KOPT-K1 (cell line): Measurements from ENCODE around the gene GORASP2.

Experiments used
- H3K27ac ChIP-seq: fragments of 200-600 bp; sonication (generic); 2 replicates; pipeline ENCODE4 v1.5.1; 2016; ENCODE audit warnings: antibody characterized with exemption, mild to moderate bottlenecking, low read depth, low read length; ENCODE audit not compliant: poor library complexity, severe bottlenecking
- H3K36me3 ChIP-seq: fragments of 200-600 bp; sonication (generic); 2 replicates; pipeline ENCODE4 v1.5.1; 2017; ENCODE audit warnings: antibody characterized with exemption, mild to moderate bottlenecking, low read length, moderate library complexity; ENCODE audit not compliant: insufficient read depth
- H3K9me3 ChIP-seq: fragments of 200-600 bp; sonication (generic); 2 replicates; pipeline ENCODE4 v1.5.1; 2017; ENCODE audit warnings: antibody characterized with exemption, low read length, mild to moderate bottlenecking; ENCODE audit not compliant: insufficient read depth, poor library complexity, severe bottlenecking

Gene GORASP2

GRCh38 chr2:170932166-170932565 is 3.1 kb downstream of the GORASP2 start:
- no peaks in the 10 kb centered on the region for H3K9me3 ChIP-seq
- peaks cover 58% of the 10 kb centered on the region for H3K36me3 ChIP-seq
- no peak overlapping the region for H3K27ac ChIP-seq

DNA sequence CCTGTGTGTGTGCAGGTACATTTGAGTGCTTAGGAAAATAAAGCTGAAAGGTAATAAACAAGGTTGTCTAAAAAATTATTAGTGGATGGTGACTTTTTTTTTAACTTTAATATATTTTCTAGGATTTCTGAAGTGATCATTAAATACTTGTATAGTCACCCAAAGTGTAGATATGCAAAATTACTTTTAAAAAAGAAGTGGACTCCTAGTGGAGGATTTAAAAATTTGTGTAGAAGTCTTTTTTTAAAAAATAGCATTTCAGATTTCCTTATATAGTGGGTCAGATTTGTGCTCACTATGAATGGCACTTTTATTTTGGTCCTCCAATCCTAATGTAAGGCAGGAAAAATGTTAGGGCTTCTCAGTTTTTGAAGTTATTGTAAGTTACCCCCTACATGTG is 3.9 kb downstream of the GORASP2 start:
- no peak overlapping the region for H3K27ac ChIP-seq
- H3K9me3 ChIP-seq, result no peaks in the 10 kb centered on the region
- peaks cover 65% of the 10 kb centered on the region for H3K36me3 ChIP-seq

DNA sequence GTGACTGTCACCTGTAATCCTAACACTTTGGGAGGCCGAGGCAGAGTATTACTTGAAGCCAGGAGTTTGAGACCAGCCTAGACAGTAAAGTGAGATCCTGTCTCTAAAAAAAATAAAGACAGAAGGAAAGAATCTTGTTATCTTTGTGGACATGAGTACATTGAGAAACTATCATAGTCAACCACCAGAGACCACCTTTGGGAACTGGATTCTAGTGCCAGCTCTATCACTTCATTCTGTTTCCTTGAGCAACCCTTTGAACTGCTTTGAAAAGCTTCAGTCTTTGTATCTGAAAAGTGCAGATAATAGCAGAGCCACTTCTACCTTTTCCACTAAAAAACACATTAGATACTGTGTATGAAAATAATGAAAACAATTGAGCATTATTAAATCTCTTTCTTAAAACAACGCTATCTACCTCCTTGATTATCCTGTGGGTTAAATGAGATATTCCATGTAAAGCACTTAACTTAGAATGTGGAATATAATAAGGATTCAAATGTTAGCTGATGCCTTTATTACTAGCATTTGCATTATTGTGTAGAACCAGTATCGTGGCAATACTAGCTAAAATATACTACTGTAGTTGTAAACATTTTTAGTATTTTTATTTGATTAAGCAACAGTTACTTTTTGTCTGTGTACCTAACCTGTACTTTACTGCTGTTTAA is 8.8 kb downstream of the GORASP2 start:
- H3K27ac ChIP-seq, result no peak overlapping the region
- H3K36me3 ChIP-seq, result peaks cover 94% of the 10 kb centered on the region
- no peaks in the 10 kb centered on the region for H3K9me3 ChIP-seq

DNA sequence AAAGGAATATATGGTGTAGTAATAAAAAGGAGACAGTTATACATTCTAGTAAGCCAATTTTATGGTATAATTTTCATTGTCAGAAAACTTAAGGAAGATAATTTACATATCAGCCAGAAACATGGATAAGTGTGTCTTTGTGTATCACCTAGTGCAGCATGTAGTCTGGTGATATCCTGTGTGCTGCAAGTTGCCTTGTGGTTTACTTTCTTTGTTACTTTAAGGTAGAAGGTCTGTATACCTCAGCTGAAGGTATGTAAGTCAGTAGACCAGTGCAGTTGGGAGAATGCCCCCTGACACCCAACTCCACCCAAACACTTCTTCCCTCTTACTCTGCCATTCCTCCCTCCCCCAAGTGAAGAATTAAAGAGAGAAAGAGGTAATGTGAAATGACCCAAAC is 11.0 kb downstream of the GORASP2 start:
- no peak overlapping the region for H3K27ac ChIP-seq
- no peaks in the 10 kb centered on the region for H3K9me3 ChIP-seq
- H3K36me3 ChIP-seq, result peaks cover 73% of the 10 kb centered on the region

DNA sequence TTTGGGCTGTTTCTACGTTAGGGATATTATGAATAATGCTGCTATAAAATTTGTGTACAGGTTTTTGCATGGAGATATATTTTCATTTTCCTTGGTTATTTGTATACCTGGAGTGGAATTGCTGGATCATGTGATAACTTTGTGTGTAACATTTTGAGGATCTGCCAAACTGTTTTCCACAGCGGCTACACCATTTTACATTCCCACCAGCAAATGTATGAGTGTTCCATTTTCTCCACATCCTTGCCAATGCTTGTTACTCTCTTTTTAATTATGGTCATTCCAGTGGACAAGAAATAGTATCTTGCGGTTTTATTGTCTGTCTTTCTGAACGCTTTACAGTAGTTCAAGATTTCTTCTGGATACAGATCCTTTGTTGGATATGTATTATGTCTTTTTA is 13.6 kb downstream of the GORASP2 start:
- Histone ChIP-seq H3K36me3 (peaks cover 54% of the 10 kb centered on the region), H3K9me3 (no peaks in the 10 kb centered on the region), H3K27ac (no peak overlapping the region)

GRCh38 chr2:170943041-170943440 is 14.0 kb downstream of the GORASP2 start:
- Histone ChIP-seq H3K36me3 (peaks cover 50% of the 10 kb centered on the region), H3K27ac (no peak overlapping the region)

DNA sequence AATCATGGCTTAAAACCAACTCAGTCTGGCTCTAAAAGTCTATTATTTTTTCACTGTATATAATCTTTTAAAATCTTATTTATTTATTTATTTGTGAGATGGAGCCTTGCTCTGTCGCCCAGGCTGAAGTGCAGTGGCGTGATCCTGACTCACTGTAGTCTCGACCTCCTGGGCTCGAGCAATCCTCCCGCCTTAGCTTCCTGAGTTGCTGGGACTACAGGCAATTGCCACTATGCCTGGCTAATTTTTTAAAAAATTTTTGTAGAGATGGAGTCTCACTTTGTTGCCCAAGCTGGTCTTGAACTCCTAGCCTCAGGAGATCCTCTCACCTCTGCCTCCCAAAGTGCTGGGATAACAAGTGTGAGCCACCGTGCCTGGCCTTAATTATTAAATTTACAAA is 14.5 kb downstream of the GORASP2 start:
- Histone ChIP-seq H3K9me3 (no peaks in the 10 kb centered on the region), H3K36me3 (peaks cover 45% of the 10 kb centered on the region)

More at GRCh38 chr2:170943041-170943440, 14.0 kb downstream of the GORASP2 start:
- no peaks in the 10 kb centered on the region for H3K9me3 ChIP-seq

GRCh38 chr2:170944545-170944944 is 15.5 kb downstream of the GORASP2 start:
- Histone ChIP-seq H3K27ac (no peak overlapping the region), H3K9me3 (no peaks in the 10 kb centered on the region), H3K36me3 (peaks cover 46% of the 10 kb centered on the region)

More for the DNA sequence above, 14.5 kb downstream of the GORASP2 start:
- H3K27ac ChIP-seq, result no peak overlapping the region

GRCh38 chr2:170949415-170949814 is 20.4 kb downstream of the GORASP2 start:
- H3K27ac ChIP-seq, result no peak overlapping the region
- H3K9me3 ChIP-seq, result no peaks in the 10 kb centered on the region
- peaks cover 63% of the 10 kb centered on the region for H3K36me3 ChIP-seq

DNA sequence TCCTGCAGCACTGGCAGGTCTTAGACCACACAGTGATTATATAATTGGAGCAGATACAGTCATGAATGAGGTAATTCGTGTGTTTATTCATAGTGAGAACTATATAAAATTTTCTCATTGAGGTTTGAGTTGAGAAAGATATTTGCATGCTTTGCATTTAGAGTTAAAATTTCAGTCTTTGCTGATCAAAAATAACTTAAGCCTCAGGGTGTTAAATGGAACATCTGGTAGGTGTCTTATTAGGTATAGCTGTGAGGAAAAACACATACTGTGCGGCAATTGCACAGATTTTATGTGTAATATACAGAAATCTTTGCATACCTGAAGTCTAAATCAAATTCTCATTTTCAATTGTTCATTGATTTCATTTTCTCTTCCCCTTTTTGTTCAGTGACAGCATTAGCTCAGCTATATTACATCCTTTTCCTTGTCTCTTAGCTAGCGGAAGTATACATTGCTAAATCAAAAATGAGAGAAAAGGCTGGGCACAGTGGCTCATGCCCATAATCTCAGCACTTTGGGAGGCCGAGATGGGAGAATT is 21.2 kb downstream of the GORASP2 start:
- Histone ChIP-seq H3K27ac (no peak overlapping the region), H3K9me3 (no peaks in the 10 kb centered on the region), H3K36me3 (peaks cover 71% of the 10 kb centered on the region)

GRCh38 chr2:170953941-170954340 is 24.9 kb downstream of the GORASP2 start:
- H3K36me3 ChIP-seq, result peaks cover 98% of the 10 kb centered on the region
- H3K9me3 ChIP-seq, result no peaks in the 10 kb centered on the region

DNA sequence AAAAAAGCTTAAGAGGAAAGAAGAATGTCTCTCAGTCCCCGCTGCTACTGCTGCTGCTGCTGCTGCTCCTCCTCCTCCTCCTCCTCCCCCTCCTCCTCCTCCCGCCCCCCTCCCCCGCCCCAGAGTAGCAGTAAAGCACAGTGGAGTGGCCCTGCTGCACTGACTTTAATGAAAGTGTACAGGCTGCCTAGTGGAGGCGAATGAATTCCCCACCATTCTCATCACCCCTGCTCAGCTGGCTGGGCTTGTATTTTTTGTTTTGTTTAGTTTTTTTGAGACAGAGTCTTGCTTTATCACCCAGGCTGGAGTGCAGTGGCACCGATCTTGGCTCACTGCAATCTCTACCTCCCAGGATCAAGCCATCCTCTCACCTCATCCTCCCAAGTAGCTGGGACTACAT is 34.3 kb downstream of the GORASP2 start:
- Histone ChIP-seq H3K9me3 (no peaks in the 10 kb centered on the region), H3K27ac (no peak overlapping the region), H3K36me3 (peaks cover 100% of the 10 kb centered on the region)

More at GRCh38 chr2:170953941-170954340, 24.9 kb downstream of the GORASP2 start:
- no peak overlapping the region for H3K27ac ChIP-seq

DNA sequence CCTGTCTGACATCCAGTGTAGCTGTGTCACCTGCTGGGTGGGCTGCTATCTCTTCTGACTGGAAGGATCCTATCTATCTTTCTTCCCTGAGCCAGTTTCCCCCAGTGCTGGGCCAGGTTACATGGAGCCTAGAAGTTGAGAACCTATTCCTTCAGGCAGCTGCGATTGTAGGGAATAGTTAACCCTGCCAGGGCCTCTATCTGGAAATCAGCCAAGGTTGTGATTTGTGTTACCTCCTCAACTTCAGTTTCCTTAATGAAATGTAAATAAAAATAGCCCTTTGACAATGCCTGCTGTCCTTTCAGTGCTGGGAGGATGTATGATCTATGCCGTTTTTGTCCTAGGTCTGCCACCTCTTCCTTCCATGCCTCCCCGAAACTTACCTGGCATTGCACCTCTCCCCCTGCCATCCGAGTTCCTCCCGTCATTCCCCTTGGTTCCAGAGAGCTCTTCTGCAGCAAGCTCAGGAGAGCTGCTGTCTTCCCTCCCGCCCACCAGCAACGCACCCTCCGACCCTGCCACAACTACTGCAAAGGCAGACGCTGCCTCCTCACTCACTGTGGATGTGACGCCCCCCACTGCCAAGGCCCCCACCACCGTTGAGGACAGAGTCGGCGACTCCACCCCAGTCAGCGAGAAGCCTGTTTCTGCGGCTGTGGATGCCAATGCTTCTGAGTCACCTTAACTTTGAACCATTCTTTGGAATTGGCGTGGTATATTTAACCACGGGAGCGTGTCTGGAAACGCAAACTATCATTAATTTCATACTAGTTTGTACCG is 36.6 kb downstream of the GORASP2 start:
- no peaks in the 10 kb centered on the region for H3K9me3 ChIP-seq
- peaks cover 86% of the 10 kb centered on the region for H3K36me3 ChIP-seq
- no peak overlapping the region for H3K27ac ChIP-seq

DNA sequence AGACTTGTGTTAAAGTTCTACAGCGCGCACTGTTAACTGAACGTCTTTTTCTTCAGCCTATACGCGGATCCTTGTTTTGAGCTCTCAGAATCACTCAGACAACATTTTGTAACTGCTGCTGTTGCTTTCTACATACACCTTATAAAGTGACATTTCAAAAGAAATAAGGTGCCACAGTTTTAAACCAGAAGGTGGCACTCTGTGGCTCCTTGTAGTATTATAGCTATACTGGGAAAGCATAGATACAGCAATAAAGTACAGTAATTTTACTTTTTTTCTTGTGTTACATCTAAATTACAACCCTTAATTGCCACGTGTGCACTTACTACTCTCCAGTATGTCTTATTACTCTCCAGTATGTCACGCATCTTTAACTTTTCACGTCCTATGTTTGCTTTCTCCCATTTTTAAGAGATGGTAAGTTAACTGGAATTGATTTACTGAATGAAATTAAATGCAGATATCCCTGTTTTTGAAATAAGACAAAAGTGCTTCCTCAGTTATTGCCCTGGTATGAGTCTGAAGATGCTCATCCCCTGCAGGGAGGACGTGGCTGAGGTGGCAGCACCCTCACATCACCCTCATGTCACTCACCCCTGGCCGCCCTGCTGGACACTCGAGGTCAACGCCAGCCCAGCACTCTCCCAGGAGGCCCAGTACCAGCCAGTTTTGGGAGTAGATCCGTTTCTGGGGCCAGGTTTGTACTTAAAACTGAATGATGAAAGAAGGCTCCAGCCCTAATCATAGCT is 37.8 kb downstream of the GORASP2 start:
- Histone ChIP-seq H3K9me3 (no peaks in the 10 kb centered on the region), H3K36me3 (peaks cover 74% of the 10 kb centered on the region), H3K27ac (no peak overlapping the region)

DNA sequence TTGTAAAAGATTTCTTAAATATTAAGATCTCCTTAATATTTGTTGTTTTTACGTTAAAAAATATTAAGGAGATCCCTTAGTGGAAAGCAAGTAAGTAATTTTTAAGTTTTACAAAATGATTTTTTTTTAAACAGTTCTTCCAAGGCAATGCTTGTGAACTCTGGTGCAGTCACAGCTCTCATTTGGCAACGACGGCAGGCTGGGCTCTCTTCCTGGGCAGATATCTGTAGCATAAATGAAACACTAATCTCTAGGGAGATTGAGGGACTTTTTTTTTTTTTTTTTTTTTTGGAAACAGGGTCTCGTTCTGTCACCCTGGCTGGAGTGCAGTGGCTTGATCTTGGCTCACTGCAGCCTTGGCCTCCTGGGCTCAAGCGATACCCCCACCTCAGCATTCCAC is 38.5 kb downstream of the GORASP2 start:
- no peaks in the 10 kb centered on the region for H3K9me3 ChIP-seq
- peaks cover 67% of the 10 kb centered on the region for H3K36me3 ChIP-seq
- no peak overlapping the region for H3K27ac ChIP-seq
